Stomach (tissue), 9 donors: Measurements from ENCODE around the gene CAMK1G. TPM values are rescaled to one million over a fixed set of nuclear protein-coding genes. Genes with fewer than 3 reads are reported as not detected.

Experiments used
- DNase-seq, 2 donors: peaks; one replicate each; pipeline versions ENCODE4 v3.0.0 to v3.0.0-alpha.2; 2013 to 2019
- H3K27ac ChIP-seq, 5 donors: fragments of 200-600 bp in 4 of 5; sonication (generic) in 4 of 5; one replicate each; pipeline ENCODE4 v1.5.1; 2013 to 2019; ENCODE audit warnings: mild to moderate bottlenecking in 1 of 5, moderate library complexity in 1 of 5
- H3K27me3 ChIP-seq, 3 donors: fragments of 200-600 bp; sonication (generic); one replicate each; pipeline ENCODE4 v1.5.1; 2017 to 2019; ENCODE audit warnings: mixed run types in 1 of 3
- H3K36me3 ChIP-seq, 4 donors: fragments of 200-600 bp; sonication (generic); 1 replicate in 3 of 4; 2 replicates in 1 of 4; pipeline ENCODE4 v1.5.1; 2016 to 2019
- H3K4me1 ChIP-seq, 4 donors: fragments of 200-600 bp; sonication (generic); one replicate each; pipeline ENCODE4 v1.5.1; 2016 to 2019
- H3K4me3 ChIP-seq, 4 donors: fragments of 200-600 bp; sonication (generic) in 3 of 4; one replicate each; pipeline ENCODE4 v1.5.1; 2016 to 2019; ENCODE audit warnings: mild to moderate bottlenecking in 1 of 4
- H3K9me3 ChIP-seq, 4 donors: fragments of 200-600 bp; sonication (generic); one replicate each; pipeline ENCODE4 v1.5.1; 2016 to 2019
- CTCF ChIP-seq, 7 experiments: fragments of 450-650 bp in 4 of 7; fragments of 200-600 bp in 3 of 7; sonication (generic) in 3 of 7; IDR thresholded peaks; one replicate each; pipeline ENCODE4 v1.5.1; 2016 to 2019; ENCODE audit warnings: antibody characterized with exemption in 7 of 7, control low read depth in 2 of 7, mild to moderate bottlenecking in 1 of 7
- EP300 ChIP-seq: sonication (generic); formaldehyde crosslinking; IDR thresholded peaks from one replicate; pipeline ENCODE4 v1.6.1; 2017; ENCODE audit warnings: antibody characterized with exemption
- POLR2A ChIP-seq, 4 donors: fragments of 450-650 bp; IDR thresholded peaks; one replicate each; pipeline ENCODE4 v1.6.1; 2016; ENCODE audit warnings: antibody characterized with exemption in 4 of 4, control low read depth in 2 of 4, mild to moderate bottlenecking in 1 of 4, moderate library complexity in 1 of 4
- POLR2AphosphoS5 ChIP-seq, 3 donors: sonication (generic); formaldehyde crosslinking; IDR thresholded peaks; one replicate each; pipeline ENCODE4 v1.6.1; 2016; ENCODE audit warnings: antibody characterized with exemption in 3 of 3
- WGBS, 5 donors: extraction: QIAGEN DNeasy Blood & Tissue Kit in 3 of 5; methylation state at CpG; one replicate each; pipeline versions ENCODE4 v1.1.5 to v1.1.7; 2013 to 2018; 5-methylcytosine and 5-hydroxymethylcytosine counted together
- intact Hi-C: fragments of 100-400 bp; cut with DNase I; formaldehyde crosslinking; loops from one replicate; pipeline ENCODE4 v1.15.1; 2023; ENCODE audit warnings: low total_unique reads
- polyA plus RNA-seq, 3 donors: library from polyadenylated mRNA; stranded (reverse); fragments of 200-250 nt; gene quantifications; one replicate each; pipeline ENCODE4 v1.2.3, GENCODE V29; 2013
- total RNA-seq, 5 donors: library from RNA; depleted of rRNA; stranded (reverse); fragments of >200 nt; gene quantifications; one replicate each; pipeline versions ENCODE4 v1.1.0 to v1.2.3, GENCODE V29; 2014 to 2016
- donor health status: healthy with polysubstance abuse.
- donor health status: Bipolar disorder and iron deficiency.
- donor health status: healthy.

Gene CAMK1G
- total and polyA plus RNA-seq, 8 donors = 0.03 to 1.5 TPM; not detected in 6

- Histone ChIP-seq H3K4me3 (no peak overlapping the region), H3K4me1 (peaks cover 0 to 10% (median 5%) of the 10 kb centered on the region in 4 donors), H3K27me3 (peaks cover 0 to 34% (median 0%) of the 10 kb centered on the region in 3 donors), H3K27ac (no peak overlapping the region), H3K9me3 (no peaks in the 10 kb centered on the region), H3K36me3 (no peaks in the 10 kb centered on the region)
- intact Hi-C loops = no loop called here
- TF ChIP-seq EP300 (no peak), POLR2A (IDR thresholded peaks at IDR 0.05) (no peak), CTCF (IDR thresholded peaks at IDR 0.05) (peak in 5 of 7 experiments; percentile 55 to 82 (median 67)), POLR2AphosphoS5 (IDR thresholded peaks at IDR 0.05) (no peak)
- WGBS, 5 donors = 31 to 35% (median 34%) methylated on average over 15 of the region's 15 CpGs
- DNase-seq = peak; percentile 89 to 93
Observed at GRCh38 chr1:209565759-209566678, 17.5 kb upstream of the CAMK1G start.

- intact Hi-C loops = no loop called here
Observed at GRCh38 chr1:209567698-209568175, 15.8 kb upstream of the CAMK1G start.

DNA sequence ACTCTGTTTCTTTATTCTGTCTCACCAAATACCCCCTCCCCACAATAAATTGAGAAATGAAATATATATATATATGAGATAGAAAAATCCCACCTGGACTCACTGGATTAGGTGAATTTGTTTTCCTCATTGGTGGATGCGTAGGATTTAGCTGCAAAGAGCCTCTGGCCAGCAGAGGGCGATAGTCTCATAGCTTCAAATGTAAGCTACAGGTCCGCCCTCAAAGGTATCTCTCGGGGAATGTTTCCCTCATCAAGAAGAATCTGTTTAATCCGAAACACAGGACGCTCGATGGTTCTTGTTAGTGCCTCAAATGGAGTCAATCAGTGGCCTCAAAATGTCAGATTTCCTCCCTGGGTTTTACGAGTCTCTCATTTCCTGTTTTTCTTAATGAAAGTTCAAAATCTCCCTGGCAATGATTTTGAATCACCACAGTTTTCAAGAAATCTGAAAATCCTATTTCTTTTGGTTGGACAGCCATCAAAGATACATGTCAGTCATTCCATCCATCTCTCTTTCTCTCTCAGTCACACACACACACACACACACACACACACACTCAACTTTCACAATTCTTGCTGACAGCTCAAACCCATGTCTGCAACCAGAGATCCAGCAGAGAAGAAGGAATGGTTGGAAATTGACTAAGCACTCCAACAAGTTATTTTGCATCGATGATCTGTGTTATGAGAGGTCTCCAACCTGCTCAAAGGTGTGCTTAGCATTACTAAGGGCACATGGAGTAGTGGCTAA is 13.9 kb upstream of the CAMK1G start:
- WGBS, 5 donors = 5 to 10% (median 8%) methylated on average over 9 of the region's 9 CpGs
- H3K27me3 ChIP-seq = peaks cover 0 to 47% (median 0%) of the 10 kb centered on the region in 3 donors
- no peak overlapping the region for H3K27ac ChIP-seq
- intact Hi-C loops = loop anchor here (10.0 kb wide), 1 partner anchor 55 kb away; no protein-coding TSS in a partner anchor
- DNase-seq = peak; percentile 88 to 91
- H3K36me3 ChIP-seq = no peaks in the 10 kb centered on the region
- H3K4me1 ChIP-seq = peaks cover 0 to 10% (median 5%) of the 10 kb centered on the region in 4 donors
- no peaks in the 10 kb centered on the region for H3K9me3 ChIP-seq
- TF ChIP-seq CTCF (IDR thresholded peaks at IDR 0.05) (peak in 4 of 7 experiments; percentile 61 to 87 (median 82)), POLR2A (IDR thresholded peaks at IDR 0.05) (no peak)
- H3K4me3 ChIP-seq = no peak overlapping the region

More at GRCh38 chr1:209567698-209568175, 15.8 kb upstream of the CAMK1G start:
- no peak overlapping the region for H3K4me3 ChIP-seq
- WGBS, 5 donors = 15 to 62% (median 37%) methylated on average over 1 of the region's 1 CpG
- no peak overlapping the region for H3K27ac ChIP-seq
- no peak for DNase-seq
- no peaks in the 10 kb centered on the region for H3K9me3 ChIP-seq
- H3K4me1 ChIP-seq = peaks cover 0 to 10% (median 5%) of the 10 kb centered on the region in 4 donors
- H3K27me3 ChIP-seq = peaks cover 0 to 44% (median 0%) of the 10 kb centered on the region in 3 donors
- TF ChIP-seq EP300 (no peak), CTCF (IDR thresholded peaks at IDR 0.05) (no peak), POLR2AphosphoS5 (IDR thresholded peaks at IDR 0.05) (no peak), POLR2A (IDR thresholded peaks at IDR 0.05) (no peak)
- no peaks in the 10 kb centered on the region for H3K36me3 ChIP-seq

DNA sequence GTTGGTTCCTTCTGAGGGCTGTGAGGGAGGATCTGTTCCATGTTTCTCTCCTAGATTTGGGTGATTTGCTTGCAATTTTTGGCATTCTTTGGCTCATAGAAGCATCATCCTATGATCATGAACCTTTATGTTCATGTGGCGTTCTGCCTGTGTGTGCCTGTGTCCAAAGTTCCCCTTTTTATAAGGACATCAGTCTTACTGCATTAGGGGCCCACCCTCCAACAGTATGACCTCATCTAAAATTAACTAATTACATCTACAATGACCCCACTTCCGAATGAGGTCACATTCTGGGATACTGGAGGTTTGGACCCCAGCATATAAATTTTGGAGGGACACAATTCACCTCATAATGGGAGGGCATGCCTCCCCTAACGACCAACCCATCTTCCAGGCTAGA is 12.8 kb upstream of the CAMK1G start:
- 61 to 81% (median 69%) methylated on average over 3 of the region's 3 CpGs for WGBS, 5 donors

More for the DNA sequence above, 12.8 kb upstream of the CAMK1G start:
- DNase-seq = no peak
- TF ChIP-seq POLR2AphosphoS5 (IDR thresholded peaks at IDR 0.05) (no peak), CTCF (IDR thresholded peaks at IDR 0.05) (no peak), POLR2A (IDR thresholded peaks at IDR 0.05) (no peak), EP300 (no peak)
- intact Hi-C loops = loop anchor here (10.0 kb wide), 1 partner anchor 54 kb away; no protein-coding TSS in a partner anchor
- Histone ChIP-seq H3K27me3 (peaks cover 0 to 42% (median 0%) of the 10 kb centered on the region in 3 donors), H3K4me3 (no peak overlapping the region), H3K9me3 (no peaks in the 10 kb centered on the region), H3K36me3 (no peaks in the 10 kb centered on the region), H3K4me1 (peaks cover 0 to 10% (median 5%) of the 10 kb centered on the region in 4 donors), H3K27ac (no peak overlapping the region)
